BE2C (cell line): ENCODE results near the gene CCDC59.

Experiments used
- DNase-seq: peaks from one replicate; pipeline ENCODE4 v3.0.0-alpha.2; 2020
- H3K27me3 ChIP-seq: fragments of 250-450 bp; sonication (Bioruptor Pico); 2 replicates; pipeline ENCODE4 v1.5.1; 2020; ENCODE audit warnings: mild to moderate bottlenecking
- H3K36me3 ChIP-seq: fragments of 250-450 bp; sonication (Bioruptor Pico); 2 replicates; pipeline ENCODE4 v1.5.1; 2020; ENCODE audit warnings: mild to moderate bottlenecking
- H3K4me1 ChIP-seq: fragments of 250-450 bp; sonication (Bioruptor Pico); 2 replicates; pipeline ENCODE4 v1.5.1; 2020
- H3K4me3 ChIP-seq: 2 replicates; pipeline ENCODE4 v1.5.1; 2011; ENCODE audit warnings: low read depth, low read length
- H3K9me3 ChIP-seq: fragments of 250-450 bp; sonication (Bioruptor Pico); 2 replicates; pipeline ENCODE4 v1.5.1; 2020
- TF ChIP-seq, protein P1 (sequence below): IDR thresholded peaks from 2 replicates; pipeline ENCODE4 v1.5.1; 2012; ENCODE audit warnings: mild to moderate bottlenecking, low read depth, low read length

Gene CCDC59

DNA sequence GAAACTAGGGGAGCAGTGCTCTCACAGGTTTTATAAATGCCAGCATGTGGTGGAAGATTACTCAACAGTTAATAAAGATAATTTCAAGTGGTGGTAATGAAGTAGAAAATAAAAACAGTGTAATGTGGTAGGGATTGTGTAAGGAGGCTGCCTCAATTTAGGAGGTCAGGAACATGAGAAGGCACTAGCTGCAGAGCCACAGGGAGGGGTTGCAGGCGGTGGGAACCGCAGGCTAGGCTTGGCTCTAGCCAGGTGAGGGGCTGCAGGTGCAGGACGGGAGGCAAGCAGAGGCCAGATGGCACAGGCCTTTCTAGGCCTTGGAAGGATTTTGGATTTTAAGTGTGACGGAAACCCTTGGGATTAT is 910 bp upstream of the CCDC59 start:
- Histone ChIP-seq H3K9me3 (no peaks in the 10 kb centered on the region), H3K36me3 (peaks cover 27% of the 10 kb centered on the region), H3K4me1 (no peaks in the 10 kb centered on the region), H3K4me3 (peak overlapping the region; percentile 81), H3K27me3 (no peaks in the 10 kb centered on the region)
- DNase-seq = no peak
- TF ChIP-seq, protein P1, sequence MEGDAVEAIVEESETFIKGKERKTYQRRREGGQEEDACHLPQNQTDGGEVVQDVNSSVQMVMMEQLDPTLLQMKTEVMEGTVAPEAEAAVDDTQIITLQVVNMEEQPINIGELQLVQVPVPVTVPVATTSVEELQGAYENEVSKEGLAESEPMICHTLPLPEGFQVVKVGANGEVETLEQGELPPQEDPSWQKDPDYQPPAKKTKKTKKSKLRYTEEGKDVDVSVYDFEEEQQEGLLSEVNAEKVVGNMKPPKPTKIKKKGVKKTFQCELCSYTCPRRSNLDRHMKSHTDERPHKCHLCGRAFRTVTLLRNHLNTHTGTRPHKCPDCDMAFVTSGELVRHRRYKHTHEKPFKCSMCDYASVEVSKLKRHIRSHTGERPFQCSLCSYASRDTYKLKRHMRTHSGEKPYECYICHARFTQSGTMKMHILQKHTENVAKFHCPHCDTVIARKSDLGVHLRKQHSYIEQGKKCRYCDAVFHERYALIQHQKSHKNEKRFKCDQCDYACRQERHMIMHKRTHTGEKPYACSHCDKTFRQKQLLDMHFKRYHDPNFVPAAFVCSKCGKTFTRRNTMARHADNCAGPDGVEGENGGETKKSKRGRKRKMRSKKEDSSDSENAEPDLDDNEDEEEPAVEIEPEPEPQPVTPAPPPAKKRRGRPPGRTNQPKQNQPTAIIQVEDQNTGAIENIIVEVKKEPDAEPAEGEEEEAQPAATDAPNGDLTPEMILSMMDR = no peak

DNA sequence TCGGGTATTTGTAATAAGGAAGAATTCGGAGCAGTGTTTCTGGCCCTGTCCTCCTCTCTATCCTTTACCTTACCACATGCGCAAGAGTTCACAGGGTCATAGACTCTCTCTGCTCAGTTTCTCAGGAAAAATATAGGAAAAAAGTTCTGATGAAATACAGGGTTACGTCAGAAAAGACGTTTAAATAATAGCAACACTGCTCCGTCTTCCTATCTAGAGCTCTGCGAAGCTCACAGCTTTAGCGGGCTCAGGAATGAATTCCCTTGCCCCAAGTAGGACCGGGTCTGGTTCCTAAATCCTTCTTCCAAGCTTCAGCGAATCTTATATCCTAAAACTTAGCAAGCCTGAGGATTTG is 365 bp downstream of the CCDC59 start:
- peaks cover 37% of the 10 kb centered on the region for H3K36me3 ChIP-seq
- no peaks in the 10 kb centered on the region for H3K9me3 ChIP-seq
- H3K4me1 ChIP-seq = no peaks in the 10 kb centered on the region
- H3K4me3 ChIP-seq = peak overlapping the region; percentile 81
- H3K27me3 ChIP-seq = no peaks in the 10 kb centered on the region
- no peak for DNase-seq
- TF ChIP-seq, protein P1 = no peak

DNA sequence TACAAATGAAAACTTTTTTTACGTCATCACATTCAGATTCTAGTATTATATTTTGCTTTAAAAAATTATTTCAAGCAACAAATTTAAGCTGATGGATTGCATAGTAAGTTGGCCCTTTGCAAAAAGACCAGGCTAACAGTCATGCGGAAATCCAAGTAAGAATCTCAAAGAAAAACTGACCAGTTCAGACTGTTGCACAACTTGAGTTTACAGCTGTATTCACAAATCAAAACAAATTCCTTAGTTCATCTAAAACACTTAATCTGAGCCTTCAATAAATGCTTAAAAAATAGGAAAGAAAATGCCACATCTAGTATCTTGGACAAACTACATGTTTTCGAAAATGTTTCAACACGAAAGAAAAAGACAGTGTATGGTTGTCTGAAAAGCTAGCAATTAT is 847 bp downstream of the CCDC59 start:
- Histone ChIP-seq H3K27me3 (no peaks in the 10 kb centered on the region), H3K4me1 (no peaks in the 10 kb centered on the region), H3K4me3 (peak overlapping the region; percentile 81), H3K9me3 (no peaks in the 10 kb centered on the region), H3K36me3 (peaks cover 42% of the 10 kb centered on the region)
- TF ChIP-seq, protein P1 = no peak
- DNase-seq = no peak

DNA sequence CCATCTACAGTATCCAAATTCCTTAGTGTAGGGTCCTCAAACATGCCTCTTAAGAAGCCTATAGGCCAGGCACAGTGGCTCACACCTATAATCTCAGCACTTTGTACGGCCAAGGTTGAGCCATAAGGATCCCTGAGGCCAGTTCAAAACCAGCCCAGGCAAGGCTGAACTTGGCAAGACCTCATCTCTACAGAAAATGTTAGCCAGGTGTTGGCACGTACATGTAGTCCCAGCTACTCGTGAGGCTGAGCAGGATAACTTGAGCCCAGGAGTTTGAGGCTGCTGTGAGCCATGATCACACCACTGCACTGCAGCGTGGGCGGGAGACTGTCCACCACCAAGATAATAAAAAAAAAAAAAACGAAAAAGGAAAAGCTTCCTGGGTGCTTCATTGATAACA is 6.8 kb downstream of the CCDC59 start:
- H3K36me3 ChIP-seq = peaks cover 43% of the 10 kb centered on the region

DNA sequence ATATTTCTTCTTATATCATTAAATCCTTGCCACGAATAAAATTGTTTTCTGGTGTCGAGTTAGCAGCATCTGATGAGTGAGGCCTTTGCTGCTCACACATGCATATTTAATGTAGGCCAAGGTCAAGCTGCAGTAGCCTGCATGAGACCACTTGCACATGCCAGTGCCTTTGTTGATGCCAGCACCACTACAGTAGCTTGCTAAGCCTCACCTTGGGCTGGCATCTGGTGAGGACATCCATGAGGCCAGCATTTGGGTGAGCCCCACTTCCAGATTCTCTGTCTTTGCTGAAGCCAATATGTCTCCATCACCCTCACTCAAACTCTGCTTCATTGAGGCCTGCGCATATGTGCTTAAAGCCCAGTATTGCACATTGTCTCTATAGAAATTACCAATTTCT is 8.0 kb downstream of the CCDC59 start:
- no peaks in the 10 kb centered on the region for H3K27me3 ChIP-seq
- no peaks in the 10 kb centered on the region for H3K9me3 ChIP-seq
- H3K4me1 ChIP-seq = no peaks in the 10 kb centered on the region
- no peak overlapping the region for H3K4me3 ChIP-seq
- no peak for DNase-seq
- H3K36me3 ChIP-seq = peaks cover 31% of the 10 kb centered on the region
- TF ChIP-seq, protein P1 = no peak

More for the DNA sequence above, 6.8 kb downstream of the CCDC59 start:
- TF ChIP-seq, protein P1 = no peak
- Histone ChIP-seq H3K27me3 (no peaks in the 10 kb centered on the region), H3K9me3 (no peaks in the 10 kb centered on the region), H3K4me1 (no peaks in the 10 kb centered on the region), H3K4me3 (no peak overlapping the region)
- no peak for DNase-seq

- Histone ChIP-seq H3K27me3 (no peaks in the 10 kb centered on the region; the same call in 1 of the 2 replicates), H3K4me3 (no peak overlapping the region), H3K36me3 (no peaks in the 10 kb centered on the region), H3K4me1 (no peaks in the 10 kb centered on the region), H3K9me3 (no peaks in the 10 kb centered on the region)
- DNase-seq = no peak
- TF ChIP-seq, protein P1 = no peak
Observed at GRCh38 chr12:82329508-82329907, 28.7 kb downstream of the CCDC59 start.
